CD8-positive, alpha-beta memory T cell (primary cell): ENCODE measurements around the gene MAP2. TPM values are rescaled to one million over a fixed set of nuclear protein-coding genes. Genes with fewer than 3 reads are reported as not detected.

Source experiments
- CTCF ChIA-PET: fragments of 350-600 bp; sonication (Branson Sonifier 250); formaldehyde crosslinking; loops from one replicate; lab custom pipeline; 2021; ENCODE audit warnings: antibody characterized with exemption; lab: Charles Lee
- POLR2A ChIA-PET: fragments of 350-600 bp; sonication (Branson Sonifier 250); formaldehyde crosslinking; loops from one replicate; lab custom pipeline; 2021; ENCODE audit warnings: antibody characterized with exemption; lab: Charles Lee
- DNase-seq, 5 donors: peaks; one replicate each; pipeline versions ENCODE4 v3.0.0 to v3.0.0-alpha.2; 2020 to 2022; ENCODE audit warnings: mixed read lengths in 1 of 5
- H3K27ac ChIP-seq: one replicate; pipeline ENCODE4 v1.7.0; 2013; ENCODE audit warnings: low read depth, mild to moderate bottlenecking, low read length, moderate library complexity
- H3K27me3 ChIP-seq: 2 replicates; pipeline ENCODE4 v1.7.0; 2013; ENCODE audit warnings: low read length, mild to moderate bottlenecking; ENCODE audit not compliant: insufficient read depth, poor library complexity, severe bottlenecking
- H3K36me3 ChIP-seq: 2 replicates; pipeline ENCODE4 v1.7.0; 2013; ENCODE audit warnings: mild to moderate bottlenecking, low read length, moderate library complexity; ENCODE audit not compliant: insufficient read depth
- H3K4me1 ChIP-seq: 2 replicates; pipeline ENCODE4 v1.7.0; 2013; ENCODE audit warnings: mild to moderate bottlenecking, low read length, moderate library complexity; ENCODE audit not compliant: insufficient read depth
- H3K4me3 ChIP-seq: 2 replicates; pipeline ENCODE4 v1.7.0; 2013; ENCODE audit warnings: mild to moderate bottlenecking, low read length
- H3K9me3 ChIP-seq: 2 replicates; pipeline ENCODE4 v1.7.0; 2013; ENCODE audit warnings: mild to moderate bottlenecking, low read length
- H3K27ac Mint-ChIP-seq, 8 donors: one replicate each; pipeline ENCODE4 v1.8.0; 2020 to 2021; ENCODE audit warnings: mixed read lengths in 8 of 8, mild to moderate bottlenecking in 6 of 8, inconsistent platforms in 3 of 8, moderate library complexity in 3 of 8
- H3K27me3 Mint-ChIP-seq, 2 donors: one replicate each; pipeline ENCODE4 v1.8.0; 2020 to 2021; ENCODE audit warnings: mixed read lengths in 2 of 2, mild to moderate bottlenecking in 1 of 2, moderate library complexity in 1 of 2
- H3K36me3 Mint-ChIP-seq, 3 donors: one replicate each; pipeline ENCODE4 v1.8.0; 2020 to 2021; ENCODE audit warnings: mixed read lengths in 3 of 3, inconsistent platforms in 1 of 3, mild to moderate bottlenecking in 1 of 3
- H3K4me1 Mint-ChIP-seq, 3 donors: one replicate each; pipeline ENCODE4 v1.8.0; 2020 to 2021; ENCODE audit warnings: mixed read lengths in 3 of 3, inconsistent platforms in 1 of 3, mild to moderate bottlenecking in 1 of 3
- H3K4me3 Mint-ChIP-seq, 7 donors: one replicate each; pipeline ENCODE4 v1.8.0; 2020 to 2021; ENCODE audit warnings: mixed read lengths in 7 of 7, mild to moderate bottlenecking in 6 of 7, moderate library complexity in 4 of 7, inconsistent platforms in 2 of 7
- H3K9me3 Mint-ChIP-seq, 5 donors: one replicate each; pipeline ENCODE4 v1.8.0; 2020 to 2022; ENCODE audit warnings: mixed read lengths in 5 of 5, mild to moderate bottlenecking in 3 of 5, moderate library complexity in 2 of 5, inconsistent platforms in 1 of 5
- polyA plus RNA-seq: library from polyadenylated mRNA; unstranded; fragments of 300-500 nt; fragmentation: Illumina TruSeq; gene quantifications from one replicate; pipeline ENCODE4 v1.2.3, GENCODE V29; 2021
- total RNA-seq, 2 experiments: library from RNA; stranded (reverse); gene quantifications; one replicate each; pipeline ENCODE4 v1.2.3, GENCODE V29; 2021

The MAP2 gene
- total and polyA plus RNA-seq, 3 experiments from 2014 or later = 0.08 TPM; not detected in 2

DNA sequence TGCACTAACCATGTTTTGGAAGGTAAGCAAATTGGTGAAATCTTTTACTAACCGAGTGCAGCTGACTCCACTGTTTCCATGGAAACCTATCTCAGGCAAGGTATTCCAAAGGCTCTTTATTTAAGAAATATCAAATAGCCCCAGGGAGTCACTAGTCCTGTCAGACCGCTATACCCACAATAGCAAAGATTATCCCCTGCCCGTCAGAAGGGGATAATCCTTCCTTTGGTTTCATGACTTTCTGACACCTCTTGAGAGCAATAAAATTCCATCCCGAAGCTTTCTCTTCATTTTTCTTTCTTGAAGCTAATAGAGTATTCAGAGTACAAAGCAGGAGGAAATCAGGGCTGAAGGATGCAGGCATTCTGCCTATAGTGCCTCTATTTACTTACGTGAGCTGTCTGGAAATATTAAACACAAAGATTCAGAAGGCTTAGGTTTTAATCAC lies 34.7 kb upstream of the MAP2 start:
- ChIA-PET POLR2A (no interaction called here), CTCF (no interaction called here)
- H3K27me3 ChIP-seq = no peaks in the 10 kb centered on the region
- no peaks in the 10 kb centered on the region for H3K36me3 Mint-ChIP-seq
- H3K27ac ChIP-seq = no peak overlapping the region
- no peak for DNase-seq
- H3K9me3 Mint-ChIP-seq = no peaks in the 10 kb centered on the region
- H3K27me3 Mint-ChIP-seq = peaks cover 0 to 1% of the 10 kb centered on the region in 2 donors
- H3K4me3 Mint-ChIP-seq = no peak overlapping the region
- no peaks in the 10 kb centered on the region for H3K4me1 ChIP-seq
- no peak overlapping the region for H3K27ac Mint-ChIP-seq
- no peaks in the 10 kb centered on the region for H3K36me3 ChIP-seq
- no peak overlapping the region for H3K4me3 ChIP-seq
- H3K4me1 Mint-ChIP-seq = no peaks in the 10 kb centered on the region
- H3K9me3 ChIP-seq = no peaks in the 10 kb centered on the region

GRCh38 chr2:209390839-209391238 lies 33.0 kb upstream of the MAP2 start:
- no peak for DNase-seq
- no peaks in the 10 kb centered on the region for H3K9me3 Mint-ChIP-seq
- no peak overlapping the region for H3K4me3 ChIP-seq
- no peak overlapping the region for H3K27ac ChIP-seq
- ChIA-PET CTCF (no interaction called here), POLR2A (no interaction called here)
- H3K4me1 ChIP-seq = no peaks in the 10 kb centered on the region
- H3K4me3 Mint-ChIP-seq = no peak overlapping the region
- H3K36me3 ChIP-seq = no peaks in the 10 kb centered on the region
- H3K27ac Mint-ChIP-seq = no peak overlapping the region
- H3K36me3 Mint-ChIP-seq = no peaks in the 10 kb centered on the region
- H3K27me3 ChIP-seq = no peaks in the 10 kb centered on the region
- H3K9me3 ChIP-seq = no peaks in the 10 kb centered on the region
- peaks cover 0 to 1% of the 10 kb centered on the region in 2 donors for H3K27me3 Mint-ChIP-seq
- H3K4me1 Mint-ChIP-seq = no peaks in the 10 kb centered on the region

DNA sequence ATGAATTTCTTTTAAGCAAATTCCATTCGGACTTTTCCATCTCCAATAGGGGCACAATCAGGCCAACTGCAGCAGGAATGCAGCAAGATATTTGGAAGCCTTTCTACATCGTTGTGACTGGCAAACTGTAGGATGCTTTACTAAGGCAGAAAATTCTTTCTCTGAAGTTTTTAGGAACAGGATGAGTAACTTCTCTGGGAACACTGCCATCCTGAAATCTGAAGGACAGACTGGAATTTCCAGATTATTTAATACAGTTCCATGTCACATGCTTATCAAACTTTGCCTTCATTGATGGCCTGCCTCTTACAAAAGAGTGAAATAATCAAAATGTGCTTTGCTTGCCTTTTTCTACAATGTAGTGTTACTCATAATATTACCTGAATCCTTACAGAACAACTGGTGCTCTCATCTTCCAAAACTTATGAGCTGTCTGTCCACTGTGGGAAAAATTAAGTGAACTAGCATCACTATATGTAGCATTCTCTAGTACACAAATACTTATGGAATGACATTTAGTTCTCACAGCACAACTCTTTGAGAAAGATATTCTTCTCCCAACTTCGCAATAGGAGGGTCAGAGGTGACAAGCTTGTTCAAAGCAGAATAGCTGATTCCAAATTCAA lies 32.0 kb upstream of the MAP2 start:
- POLR2A ChIA-PET = no interaction called here
- no peak for DNase-seq
- Histone ChIP-seq H3K27me3 (no peaks in the 10 kb centered on the region), H3K36me3 (no peaks in the 10 kb centered on the region), H3K4me3 (no peak overlapping the region), H3K9me3 (no peaks in the 10 kb centered on the region), H3K27ac (no peak overlapping the region), H3K4me1 (no peaks in the 10 kb centered on the region)
- CTCF ChIA-PET = no interaction called here
- H3K27me3 Mint-ChIP-seq = peaks cover 0 to 1% of the 10 kb centered on the region in 2 donors
- H3K9me3 Mint-ChIP-seq = no peaks in the 10 kb centered on the region
- H3K36me3 Mint-ChIP-seq = no peaks in the 10 kb centered on the region
- no peak overlapping the region for H3K4me3 Mint-ChIP-seq
- no peak overlapping the region for H3K27ac Mint-ChIP-seq
- no peaks in the 10 kb centered on the region for H3K4me1 Mint-ChIP-seq

DNA sequence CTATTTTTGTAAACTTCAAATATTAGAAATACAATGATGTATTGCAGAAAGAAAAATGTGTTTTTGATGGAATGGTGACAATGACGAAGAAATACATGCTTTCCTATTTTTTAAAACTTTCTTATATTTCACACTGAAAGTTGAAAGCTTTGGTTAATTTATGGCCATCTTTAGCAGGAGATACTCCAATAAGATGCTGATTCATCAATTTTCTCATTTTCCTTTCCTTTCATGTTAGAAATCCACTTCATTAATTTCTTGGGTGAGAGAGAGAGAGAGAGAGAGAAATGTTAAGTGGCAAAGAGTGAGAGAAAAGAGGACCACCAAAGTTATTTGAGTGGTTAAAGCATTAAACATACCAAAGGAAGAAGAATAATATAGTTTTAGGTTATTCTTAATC lies 28.6 kb upstream of the MAP2 start:
- Histone ChIP-seq H3K27me3 (no peaks in the 10 kb centered on the region), H3K4me3 (no peak overlapping the region), H3K4me1 (no peaks in the 10 kb centered on the region), H3K9me3 (no peaks in the 10 kb centered on the region), H3K27ac (no peak overlapping the region), H3K36me3 (no peaks in the 10 kb centered on the region)
- no peak for DNase-seq
- ChIA-PET POLR2A (no interaction called here), CTCF (no interaction called here)
- H3K4me3 Mint-ChIP-seq = no peak overlapping the region
- no peak overlapping the region for H3K27ac Mint-ChIP-seq
- no peaks in the 10 kb centered on the region for H3K36me3 Mint-ChIP-seq
- peaks cover 0 to 5% (median 0%) of the 10 kb centered on the region in 5 donors for H3K9me3 Mint-ChIP-seq
- H3K27me3 Mint-ChIP-seq = no peaks in the 10 kb centered on the region
- no peaks in the 10 kb centered on the region for H3K4me1 Mint-ChIP-seq

DNA sequence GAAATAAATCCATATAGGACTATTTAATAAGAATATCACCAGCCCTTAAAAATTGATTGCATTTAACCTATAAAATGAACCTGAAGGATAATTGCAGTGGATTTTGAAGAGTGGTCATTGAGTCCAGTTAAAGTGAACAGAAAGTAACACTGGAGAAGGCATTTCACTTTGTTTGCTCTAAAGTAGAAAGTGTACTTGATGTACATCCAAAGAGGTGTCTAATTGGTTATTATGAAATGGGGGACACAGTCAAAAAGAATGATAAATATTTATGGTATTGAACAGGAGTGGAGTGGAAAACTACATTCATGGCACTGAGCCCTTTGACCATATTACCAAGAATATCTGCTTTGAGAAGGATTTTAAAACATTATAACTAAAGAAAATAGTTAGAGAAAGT lies 28.2 kb upstream of the MAP2 start:
- Mint-ChIP-seq H3K36me3 (no peaks in the 10 kb centered on the region), H3K4me1 (no peaks in the 10 kb centered on the region), H3K4me3 (no peak overlapping the region), H3K27me3 (no peaks in the 10 kb centered on the region), H3K9me3 (peaks cover 0 to 5% (median 0%) of the 10 kb centered on the region in 5 donors), H3K27ac (no peak overlapping the region)
- no peaks in the 10 kb centered on the region for H3K36me3 ChIP-seq
- H3K27me3 ChIP-seq = no peaks in the 10 kb centered on the region
- no peak for DNase-seq
- POLR2A ChIA-PET = no interaction called here
- no peaks in the 10 kb centered on the region for H3K9me3 ChIP-seq
- no peaks in the 10 kb centered on the region for H3K4me1 ChIP-seq
- no peak overlapping the region for H3K27ac ChIP-seq
- H3K4me3 ChIP-seq = no peak overlapping the region
- CTCF ChIA-PET = no interaction called here

DNA sequence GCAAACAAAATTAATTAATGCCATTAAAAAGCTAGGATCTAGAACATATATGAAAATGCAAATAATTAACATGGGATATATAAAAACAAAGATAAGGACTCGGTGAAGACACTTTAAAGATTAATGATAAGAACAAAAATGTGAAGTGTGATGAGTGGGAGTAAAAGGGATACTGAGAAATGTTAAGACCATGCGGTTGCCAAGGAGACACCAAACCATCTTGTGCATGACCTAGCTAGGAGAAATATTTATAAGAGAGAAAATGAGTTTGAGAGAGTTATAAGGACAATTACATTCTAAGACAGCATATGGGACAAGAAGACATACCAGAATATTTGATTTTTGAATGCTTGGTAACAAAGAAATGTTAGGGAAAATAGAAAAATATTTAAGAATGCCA lies 25.4 kb upstream of the MAP2 start:
- Histone ChIP-seq H3K4me3 (no peak overlapping the region), H3K36me3 (no peaks in the 10 kb centered on the region), H3K27me3 (no peaks in the 10 kb centered on the region), H3K27ac (no peak overlapping the region), H3K4me1 (no peaks in the 10 kb centered on the region), H3K9me3 (no peaks in the 10 kb centered on the region)
- no peaks in the 10 kb centered on the region for H3K4me1 Mint-ChIP-seq
- no peak for DNase-seq
- ChIA-PET CTCF (no interaction called here), POLR2A (no interaction called here)
- H3K36me3 Mint-ChIP-seq = no peaks in the 10 kb centered on the region
- no peak overlapping the region for H3K27ac Mint-ChIP-seq
- no peak overlapping the region for H3K4me3 Mint-ChIP-seq
- H3K9me3 Mint-ChIP-seq = peaks cover 0 to 8% (median 2%) of the 10 kb centered on the region in 5 donors
- peaks cover 0 to 2% of the 10 kb centered on the region in 2 donors for H3K27me3 Mint-ChIP-seq

GRCh38 chr2:209401788-209402187 lies 22.1 kb upstream of the MAP2 start:
- H3K36me3 ChIP-seq = no peaks in the 10 kb centered on the region
- Mint-ChIP-seq H3K27me3 (peaks cover 0 to 2% of the 10 kb centered on the region in 2 donors), H3K4me1 (no peaks in the 10 kb centered on the region), H3K36me3 (no peaks in the 10 kb centered on the region), H3K27ac (no peak overlapping the region), H3K9me3 (peaks cover 0 to 10% (median 3%) of the 10 kb centered on the region in 5 donors), H3K4me3 (no peak overlapping the region)
- ChIA-PET POLR2A (no interaction called here), CTCF (no interaction called here)
- H3K27ac ChIP-seq = no peak overlapping the region
- no peaks in the 10 kb centered on the region for H3K4me1 ChIP-seq
- H3K27me3 ChIP-seq = no peaks in the 10 kb centered on the region
- DNase-seq = no peak
- no peak overlapping the region for H3K4me3 ChIP-seq
- no peaks in the 10 kb centered on the region for H3K9me3 ChIP-seq

- Mint-ChIP-seq H3K27me3 (no peaks in the 10 kb centered on the region), H3K4me1 (no peaks in the 10 kb centered on the region), H3K27ac (no peak overlapping the region), H3K9me3 (peaks cover 1 to 14% (median 4%) of the 10 kb centered on the region in 5 donors), H3K4me3 (no peak overlapping the region), H3K36me3 (no peaks in the 10 kb centered on the region)
- Histone ChIP-seq H3K27ac (no peak overlapping the region), H3K4me1 (no peaks in the 10 kb centered on the region), H3K4me3 (no peak overlapping the region), H3K36me3 (no peaks in the 10 kb centered on the region), H3K9me3 (no peaks in the 10 kb centered on the region), H3K27me3 (no peaks in the 10 kb centered on the region)
- ChIA-PET CTCF (no interaction called here), POLR2A (no interaction called here)
- no peak for DNase-seq
Observed at GRCh38 chr2:209411296-209411695, 12.6 kb upstream of the MAP2 start.
